H9 (cell line): ENCODE results near the gene DDX51. TPM values are rescaled to one million over a fixed set of nuclear protein-coding genes. Genes with fewer than 3 reads are reported as not detected.

ENCODE experiments used
- DNase-seq: peaks from one replicate; pipeline ENCODE4 v3.0.0-alpha.2; 2017
- H2AFZ ChIP-seq: one replicate; pipeline ENCODE4 v1.6.1; 2013; ENCODE audit warnings: mild to moderate bottlenecking, low read length, control low read depth, moderate library complexity
- H2AK5ac ChIP-seq: 2 replicates; pipeline ENCODE4 v1.6.1; 2013; ENCODE audit warnings: low read length, control low read depth, mixed read lengths; ENCODE audit not compliant: insufficient read length
- H2BK120ac ChIP-seq: one replicate; pipeline ENCODE4 v1.6.1; 2013; ENCODE audit warnings: low read depth, mild to moderate bottlenecking, low read length, control low read depth, inconsistent platforms; ENCODE audit not compliant: poor library complexity, severe bottlenecking
- H2BK12ac ChIP-seq: 2 replicates; pipeline ENCODE4 v1.6.1; 2013; ENCODE audit warnings: low read length, control low read depth, mixed read lengths, low read depth; ENCODE audit not compliant: insufficient read length
- H2BK15ac ChIP-seq: 2 replicates; pipeline ENCODE4 v1.6.1; 2013; ENCODE audit warnings: low read depth, low read length, control low read depth
- H2BK20ac ChIP-seq: one replicate; pipeline ENCODE4 v1.6.1; 2013; ENCODE audit warnings: low read depth, mild to moderate bottlenecking, low read length, control low read depth, inconsistent platforms; ENCODE audit not compliant: poor library complexity, severe bottlenecking
- H2BK5ac ChIP-seq: 2 replicates; pipeline ENCODE4 v1.6.1; 2013; ENCODE audit warnings: low read length, control low read depth, mixed read lengths; ENCODE audit not compliant: insufficient read length
- H3K14ac ChIP-seq: 2 replicates; pipeline ENCODE4 v1.6.1; 2013; ENCODE audit warnings: low read length, control low read depth; ENCODE audit not compliant: insufficient read depth
- H3K18ac ChIP-seq: 2 replicates; pipeline ENCODE4 v1.6.1; 2013; ENCODE audit warnings: low read depth, mild to moderate bottlenecking, mixed read lengths, low read length, control low read depth; ENCODE audit not compliant: insufficient read length
- H3K23ac ChIP-seq: 2 replicates; pipeline ENCODE4 v1.6.1; 2013; ENCODE audit warnings: low read length, control low read depth, mixed read lengths, low read depth; ENCODE audit not compliant: insufficient read length
- H3K23me2 ChIP-seq: 2 replicates; pipeline ENCODE4 v1.6.1; 2013; ENCODE audit warnings: low read depth, mild to moderate bottlenecking, mixed read lengths, low read length, control low read depth; ENCODE audit not compliant: insufficient read length, poor library complexity, severe bottlenecking
- H3K27ac ChIP-seq: 2 replicates; pipeline ENCODE4 v1.5.1; 2013; ENCODE audit warnings: low read length, control low read depth, mixed read lengths, low read depth; ENCODE audit not compliant: insufficient read length
- H3K27me3 ChIP-seq: 2 replicates; pipeline ENCODE4 v1.6.1; 2013; ENCODE audit warnings: low read length, control low read depth, inconsistent platforms; ENCODE audit not compliant: insufficient read depth
- H3K4ac ChIP-seq: 2 replicates; pipeline ENCODE4 v1.6.1; 2013; ENCODE audit warnings: low read depth, mild to moderate bottlenecking, control low read depth, inconsistent platforms, low read length, moderate library complexity
- H3K4me1 ChIP-seq: 2 replicates; pipeline ENCODE4 v1.6.1; 2013; ENCODE audit warnings: low read length, control low read depth, inconsistent platforms; ENCODE audit not compliant: insufficient read depth
- H3K4me2 ChIP-seq: 2 replicates; pipeline ENCODE4 v1.6.1; 2013; ENCODE audit warnings: low read length, control low read depth, mixed read lengths; ENCODE audit not compliant: insufficient read length, insufficient read depth
- H3K56ac ChIP-seq: 2 replicates; pipeline ENCODE4 v1.6.1; 2013; ENCODE audit warnings: low read depth, mild to moderate bottlenecking, mixed read lengths, low read length, control low read depth; ENCODE audit not compliant: insufficient read length
- H3K79me1 ChIP-seq: 2 replicates; pipeline ENCODE4 v1.6.1; 2013; ENCODE audit warnings: low read depth, mild to moderate bottlenecking, moderate library complexity, low read length, control low read depth, inconsistent platforms; ENCODE audit not compliant: insufficient read depth, poor library complexity, severe bottlenecking
- H3K79me2 ChIP-seq: 2 replicates; pipeline ENCODE4 v1.6.1; 2013; ENCODE audit warnings: low read length, control low read depth, inconsistent platforms; ENCODE audit not compliant: insufficient read depth
- H3K9ac ChIP-seq: 2 replicates; pipeline ENCODE4 v1.6.1; 2013; ENCODE audit warnings: low read length, control low read depth, mixed read lengths; ENCODE audit not compliant: insufficient read length; ENCODE audit errors: extremely low read depth
- H3K9me3 ChIP-seq: one replicate; pipeline ENCODE4 v1.6.1; 2013; ENCODE audit warnings: low read depth, low read length, inconsistent platforms; ENCODE audit not compliant: control insufficient read depth
- H3T11ph ChIP-seq: one replicate; pipeline ENCODE4 v1.6.1; 2013; ENCODE audit warnings: mild to moderate bottlenecking, low read length, control low read depth, inconsistent platforms
- H4K20me1 ChIP-seq: one replicate; pipeline ENCODE4 v1.6.1; 2013; ENCODE audit not compliant: control insufficient read depth, insufficient read length, insufficient read depth
- H4K5ac ChIP-seq: 2 replicates; pipeline ENCODE4 v1.6.1; 2013; ENCODE audit warnings: low read depth, mild to moderate bottlenecking, mixed read lengths, low read length, control low read depth; ENCODE audit not compliant: insufficient read length
- H4K8ac ChIP-seq: replicated peaks from 2 replicates; pipeline ENCODE4 v1.6.1; 2013; ENCODE audit warnings: low read length, control low read depth, mixed read lengths, low read depth; ENCODE audit not compliant: insufficient read length
- H4K91ac ChIP-seq: 2 replicates; pipeline ENCODE4 v1.6.1; 2013; ENCODE audit warnings: low read depth, mild to moderate bottlenecking, moderate library complexity, mixed read lengths, low read length, control low read depth; ENCODE audit not compliant: insufficient read length
- H3K27ac Mint-ChIP-seq, 3 experiments: 2 replicates in 2 of 3; 3 replicates in 1 of 3; pipeline ENCODE4 v1.8.0; 2020 to 2021; ENCODE audit warnings: mixed read lengths in 3 of 3, mild to moderate bottlenecking in 1 of 3, moderate library complexity in 1 of 3
- H3K27me3 Mint-ChIP-seq: 2 replicates; pipeline ENCODE4 v1.8.0; 2021; ENCODE audit warnings: low read depth, mild to moderate bottlenecking, moderate library complexity, mixed read lengths
- H3K36me3 Mint-ChIP-seq, 3 experiments: 2 replicates in 2 of 3; 3 replicates in 1 of 3; pipeline ENCODE4 v1.8.0; 2020 to 2021; ENCODE audit warnings: low read depth in 3 of 3, mixed read lengths in 3 of 3; ENCODE audit not compliant: insufficient read depth in 1 of 3
- H3K4me1 Mint-ChIP-seq, 2 experiments: 2 replicates each; pipeline ENCODE4 v1.8.0; 2020; ENCODE audit warnings: mixed read lengths in 2 of 2
- H3K4me3 Mint-ChIP-seq, 2 experiments: 2 replicates in 1 of 2; 3 replicates in 1 of 2; pipeline ENCODE4 v1.8.0; 2020 to 2021; ENCODE audit warnings: mild to moderate bottlenecking in 2 of 2, mixed read lengths in 2 of 2, moderate library complexity in 1 of 2
- H3K9me3 Mint-ChIP-seq, 2 experiments: 2 replicates in 1 of 2; 3 replicates in 1 of 2; pipeline ENCODE4 v1.8.0; 2020; ENCODE audit warnings: mild to moderate bottlenecking in 2 of 2, mixed read lengths in 2 of 2, moderate library complexity in 1 of 2
- CTCF ChIP-seq: fragments of 200-600 bp; sonication (generic); conservative IDR thresholded peaks from 3 replicates; pipeline ENCODE4 v1.8.0; 2021; ENCODE audit warnings: antibody characterized with exemption, mild to moderate bottlenecking
- WGBS: extraction: QIAGEN DNeasy Blood & Tissue Kit; methylation state at CpG from one replicate; pipeline ENCODE4 v1.1.7; 2013; ENCODE audit warnings: missing lambda C conversion rate, low lambda C conversion rate, mixed read lengths; ENCODE audit not compliant: insufficient read length; ENCODE audit errors: extremely low coverage; 5-methylcytosine and 5-hydroxymethylcytosine counted together
- total RNA-seq: library from RNA; stranded (reverse); gene quantifications from 2 replicates; pipeline ENCODE4 v1.2.1, GENCODE V29; 2021

DDX51 gene
- total RNA-seq, 1 experiment from 2014 or later, result 37.9 TPM

GRCh38 chr12:132174015-132174838 lies 30.1 kb upstream of the DDX51 start:
- Mint-ChIP-seq H3K4me1 (peaks cover 3 to 5% of the 10 kb centered on the region in 2 experiments; a peak in 3 of 4 replicates), H3K4me3 (no peak overlapping the region), H3K9me3 (no peaks in the 10 kb centered on the region), H3K27ac (no peak overlapping the region; a peak in 1 of 7 replicates), H3K27me3 (peaks cover 75% of the 10 kb centered on the region), H3K36me3 (no peaks in the 10 kb centered on the region)
- no peak overlapping the region for H2BK12ac ChIP-seq
- H2AFZ ChIP-seq, result no peak overlapping the region
- no peak overlapping the region for H3K23ac ChIP-seq
- no peak overlapping the region for H3K4ac ChIP-seq
- H3T11ph ChIP-seq, result no peak overlapping the region
- no peak overlapping the region for H3K4me2 ChIP-seq
- H3K14ac ChIP-seq, result no peak overlapping the region
- no peak overlapping the region for H3K56ac ChIP-seq
- no peak overlapping the region for H4K5ac ChIP-seq
- no peak overlapping the region for H2BK15ac ChIP-seq
- H2BK120ac ChIP-seq, result no peak overlapping the region
- no peaks in the 10 kb centered on the region; the same call in 1 of the 2 replicates for H3K27me3 ChIP-seq
- H2BK20ac ChIP-seq, result no peak overlapping the region
- no peaks in the 10 kb centered on the region for H3K79me2 ChIP-seq
- H3K18ac ChIP-seq, result no peak overlapping the region
- no peak overlapping the region for H4K91ac ChIP-seq
- WGBS, result no CpG with 5 or more reads among the region's 30 CpGs
- no peak overlapping the region for H3K27ac ChIP-seq
- H3K9me3 ChIP-seq, result no peaks in the 10 kb centered on the region
- no peak overlapping the region for H3K9ac ChIP-seq
- no peak overlapping the region for H4K8ac ChIP-seq
- H3K79me1 ChIP-seq, result no peaks in the 10 kb centered on the region
- no peaks in the 10 kb centered on the region for H3K4me1 ChIP-seq
- H3K23me2 ChIP-seq, result no peaks in the 10 kb centered on the region
- no peaks in the 10 kb centered on the region for H4K20me1 ChIP-seq
- H2BK5ac ChIP-seq, result no peak overlapping the region
- no peak for TF ChIP-seq CTCF
- DNase-seq, result no peak
- H2AK5ac ChIP-seq, result no peak overlapping the region
